K562 (cell line): ENCODE data around the gene CCDC15. TPM values are rescaled to one million over a fixed set of nuclear protein-coding genes. Genes with fewer than 3 reads are reported as not detected.
A peak's percentile ranks its signal among the peaks of the same experiment; 100 is the strongest.

Source experiments
- COPS2 ChIP-seq: fragments of 450-650 bp; conservative IDR thresholded peaks from 2 replicates; pipeline ENCODE4 v1.6.1; 2016; ENCODE audit warnings: mild to moderate bottlenecking, moderate library complexity
- GTF2A2 ChIP-seq: IDR thresholded peaks from 2 replicates; pipeline ENCODE4 v1.6.1; 2016; ENCODE audit warnings: mild to moderate bottlenecking, missing genetic modification characterization, missing compliant biosample characterization
- HDGF ChIP-seq: fragments of 450-650 bp; IDR thresholded peaks from 2 replicates; pipeline ENCODE4 v1.6.1; 2016
- HMGN3 ChIP-seq: IDR thresholded peaks from 2 replicates; pipeline ENCODE4 v1.6.1; 2011; ENCODE audit warnings: borderline replicate concordance, low read depth, mild to moderate bottlenecking, mixed read lengths, low read length; ENCODE audit not compliant: insufficient read length; ENCODE audit errors: extremely low read depth
- JUND ChIP-seq, 2 experiments: IDR thresholded peaks; 2 replicates in 1 of 2; 3 replicates in 1 of 2; pipeline ENCODE4 v1.6.1; 2011; ENCODE audit warnings: borderline replicate concordance in 2 of 2, low read depth in 2 of 2, low read length in 2 of 2, improper control_type of control experiment in 1 of 2, missing biosample characterization in 1 of 2, missing genetic modification characterization in 1 of 2, missing genetic modification reagents in 1 of 2
- KAT7 ChIP-seq: sonication (generic); formaldehyde crosslinking; IDR thresholded peaks from 2 replicates; pipeline ENCODE4 v1.8.0; 2022; ENCODE audit warnings: missing genetic modification reagents, mild to moderate bottlenecking, borderline replicate concordance
- KDM4B ChIP-seq, 2 experiments: fragments of 450-650 bp in 1 of 2; sonication (generic) in 1 of 2; IDR thresholded peaks; 2 replicates each; pipeline ENCODE4 v1.6.1; 2016 to 2017; ENCODE audit warnings: borderline replicate concordance in 2 of 2, antibody characterized with exemption in 1 of 2, low read depth in 1 of 2, mild to moderate bottlenecking in 1 of 2
- KLF1 ChIP-seq: fragments of 450-650 bp; IDR thresholded peaks from 2 replicates; pipeline ENCODE4 v1.6.1; 2016; ENCODE audit warnings: missing genetic modification characterization, missing compliant biosample characterization
- MAFK ChIP-seq: IDR thresholded peaks from 2 replicates; pipeline ENCODE4 v1.6.1; 2011; ENCODE audit warnings: low read length, improper control_type of control experiment
- MCM7 ChIP-seq, 2 experiments: fragments of 450-650 bp; IDR thresholded peaks; 2 replicates each; pipeline ENCODE4 v1.6.1; 2016 to 2018
- NFATC3 ChIP-seq: fragments of 450-650 bp; IDR thresholded peaks from 2 replicates; pipeline ENCODE4 v1.6.1; 2017; ENCODE audit warnings: mild to moderate bottlenecking
- NFRKB ChIP-seq: fragments of 450-650 bp; IDR thresholded peaks from 2 replicates; pipeline ENCODE4 v1.6.1; 2016; ENCODE audit warnings: low read depth
- PTBP1 ChIP-seq: fragments of 200-400 bp; formaldehyde crosslinking; IDR thresholded peaks from 2 replicates; pipeline ENCODE4 v1.6.1; 2017; ENCODE audit warnings: low read depth, low read length
- PTRF ChIP-seq: fragments of 450-650 bp; IDR thresholded peaks from 2 replicates; pipeline ENCODE4 v1.6.1; 2016; ENCODE audit warnings: mild to moderate bottlenecking, missing genetic modification characterization, missing compliant biosample characterization
- SMAD4 ChIP-seq: fragments of 250-450 bp; sonication (Bioruptor Pico); conservative IDR thresholded peaks from 2 replicates; pipeline ENCODE4 v1.8.0; 2021; ENCODE audit warnings: inconsistent platforms, mild to moderate bottlenecking, moderate library complexity
- SREBF1 ChIP-seq: fragments of 150-350 bp; IDR thresholded peaks from 2 replicates; pipeline ENCODE4 v1.6.1; 2014; ENCODE audit warnings: antibody characterized with exemption, low read depth, low read length, borderline replicate concordance
- TSHZ1 ChIP-seq: fragments of 250-450 bp; sonication (Bioruptor Pico); IDR thresholded peaks from 2 replicates; pipeline ENCODE4 v1.4.0; 2020; ENCODE audit warnings: mild to moderate bottlenecking, moderate library complexity
- ZFP1 ChIP-seq: fragments of 450-650 bp; formaldehyde crosslinking; IDR thresholded peaks from 2 replicates; pipeline ENCODE4 v1.4.0; 2020; ENCODE audit warnings: mild to moderate bottlenecking, mixed read lengths
- ZFX ChIP-seq: sonication (generic); formaldehyde crosslinking; IDR thresholded peaks from 2 replicates; pipeline ENCODE4 v1.8.0; 2022; ENCODE audit warnings: mild to moderate bottlenecking, missing genetic modification reagents, moderate library complexity
- ZNF232 ChIP-seq: sonication (generic); formaldehyde crosslinking; IDR thresholded peaks from 2 replicates; pipeline ENCODE4 v1.8.0; 2022; ENCODE audit warnings: mild to moderate bottlenecking, missing genetic modification reagents
- ZNF277 ChIP-seq: fragments of 250-450 bp; sonication (Bioruptor Pico); IDR thresholded peaks from 2 replicates; pipeline ENCODE4 v1.8.0; 2022; ENCODE audit warnings: inconsistent platforms, mild to moderate bottlenecking, moderate library complexity, borderline replicate concordance
- ZNF395 ChIP-seq: fragments of 200-800 bp; sonication (Bioruptor generic); IDR thresholded peaks from 2 replicates; pipeline ENCODE4 v1.6.1; 2017; ENCODE audit warnings: missing genetic modification characterization, missing compliant biosample characterization
- ZNF41 ChIP-seq: fragments of 250-450 bp; sonication (Bioruptor Pico); conservative IDR thresholded peaks from 2 replicates; pipeline ENCODE4 v1.4.0; 2020; ENCODE audit warnings: mild to moderate bottlenecking
- ZNF586 ChIP-seq: fragments of 450-650 bp; formaldehyde crosslinking; conservative IDR thresholded peaks from 2 replicates; pipeline ENCODE4 v1.4.0; 2020; ENCODE audit warnings: mild to moderate bottlenecking, moderate library complexity
- polyA plus RNA-seq, 8 experiments: library from polyadenylated mRNA; depleted of rRNA in 4 of 8; stranded (reverse) in 5 of 8; unstranded in 3 of 8; fragments of >200 nt; fragmentation: Nextera tagmentation in 2 of 8; fragmentation: Illumina TruSeq in 1 of 8; extraction: Ambion mirVana in 2 of 8; extraction: Trizol in 1 of 8; gene quantifications; 2 replicates each; pipeline versions ENCODE4 v1.2.1 to v1.2.3, GENCODE V29; 2011 to 2014; ENCODE audit warnings: inconsistent platforms in 1 of 8, missing spikeins in 1 of 8
- total RNA-seq, 7 experiments: library from RNA; depleted of rRNA in 6 of 7; stranded (reverse); fragments of >200 nt in 6 of 7; fragmentation: Illumina TruSeq in 2 of 7; extraction: Trizol in 2 of 7; gene quantifications; 2 replicates each; pipeline versions ENCODE4 v1.2.1 to v1.2.3, GENCODE V29; 2011 to 2021; ENCODE audit warnings: low replicate concordance in 1 of 7

CCDC15 gene
- total and polyA plus RNA-seq, 9 of the 15 experiments (the other 6 are each of a cell fraction or from before 2014, with no cell fraction given), result 1.9 to 9.2 (median 3.9) TPM

GRCh38 chr11:125075900-125076317, 121.9 kb downstream of the CCDC15 start (continued):
- TF ChIP-seq PTRF (tag) (0 out of 2 replicates have a peak, but pooled peaks have one; percentile 13), NFATC3 (no peak), HMGN3 (no peak), ZNF232 (CRISPR knock-in tag) (no peak), MCM7 (IDR thresholded peaks at IDR 0.05) (no peak), ZNF41 (CRISPR knock-in tag) (0 out of 2 replicates have a peak, but pooled peaks have one; percentile 17), MAFK (0 out of 2 replicates have a peak, but pooled peaks have one; percentile 34), TSHZ1 (CRISPR knock-in tag) (no peak), NFRKB (peak; percentile 8; the same call in 1 of the 2 replicates), SREBF1 (no peak), SMAD4 (0 out of 2 replicates have a peak, but pooled peaks have one; percentile 52), ZNF277 (CRISPR knock-in tag) (no peak), JUND (IDR thresholded peaks at IDR 0.05; ENCODE audit: borderline replicate concordance, low read depth, low read length) (no peak), JUND (tag; IDR thresholded peaks at IDR 0.05; ENCODE audit: borderline replicate concordance, low read depth, low read length) (peak; percentile 18; the same call in 1 of the 3 replicates), ZFP1 (CRISPR knock-in tag) (no peak), KDM4B (IDR thresholded peaks at IDR 0.05; ENCODE audit: borderline replicate concordance in 2 of 2, low read depth in 1 of 2) (no peak), KAT7 (CRISPR knock-in tag) (no peak), GTF2A2 (tag) (no peak), PTBP1 (no peak), ZNF586 (CRISPR knock-in tag) (no peak), ZFX (CRISPR knock-in tag) (peak; percentile 69), HDGF (no peak), ZNF395 (peak; percentile 50; the same call in 1 of the 2 replicates), KLF1 (no peak), COPS2 (no peak)
